Activated CD4-positive, alpha-beta T cell treated with anti-CD3 and anti-CD28 coated beads, Interleukin-2, amount 50 U/mL, for 1 hour (primary cell): ENCODE data around the gene ZNF429.
"Not testable (repeated sequence)": the region's sequence is repeated elsewhere in the genome, so short reads cannot be mapped to it uniquely, and the experiment has no call there.

Experiments
- DNase-seq: peaks from one replicate; pipeline ENCODE4 v3.0.0-alpha.2; 2020

Gene ZNF429

GRCh38 chr19:21505459-21506451, at the start of gene ZNF429:
TSS of gene ZNF429 (plus strand) at chr19:21505602. CDS start at chr19:21505772, 170 bp downstream.
- DNase-seq: peak; percentile 86

GRCh38 chr19:21460686-21461085, 44.7 kb upstream of the ZNF429 start:
- no peak for DNase-seq

GRCh38 chr19:21462540-21462939, 42.9 kb upstream of the ZNF429 start:
- DNase-seq: no peak

- peak; percentile 5 for DNase-seq
These were observed 41.8 kb upstream of the ZNF429 start for GRCh38 chr19:21463449-21464105.

- DNase-seq: no peak
These were observed 38.8 kb upstream of the ZNF429 start for GRCh38 chr19:21466627-21467026.

- DNase-seq: no peak
These were observed 36.6 kb upstream of the ZNF429 start for GRCh38 chr19:21468791-21469190.

GRCh38 chr19:21472507-21472906, 32.9 kb upstream of the ZNF429 start:
- no peak for DNase-seq

GRCh38 chr19:21474671-21475181, 30.7 kb upstream of the ZNF429 start:
- peak; percentile 61 for DNase-seq

GRCh38 chr19:21482361-21482760, 23.0 kb upstream of the ZNF429 start:
- DNase-seq: not testable (repeated sequence)

GRCh38 chr19:21482863-21483276, 22.5 kb upstream of the ZNF429 start:
- peak; percentile 63 for DNase-seq

- peak; percentile 45 for DNase-seq
These were observed 21.7 kb upstream of the ZNF429 start for GRCh38 chr19:21483589-21484170.

GRCh38 chr19:21484631-21485030, 20.8 kb upstream of the ZNF429 start:
- DNase-seq: no peak

- DNase-seq: no peak
These were observed 19.5 kb upstream of the ZNF429 start for GRCh38 chr19:21485926-21486325.

- no peak for DNase-seq
These were observed 17.4 kb upstream of the ZNF429 start for GRCh38 chr19:21487969-21488368.

- no peak for DNase-seq
These were observed 14.3 kb upstream of the ZNF429 start for GRCh38 chr19:21491146-21491545.

GRCh38 chr19:21492947-21493906, 12.2 kb upstream of the ZNF429 start:
- no peak for DNase-seq

- no peak for DNase-seq
These were observed 8.5 kb upstream of the ZNF429 start for GRCh38 chr19:21496876-21497275.

GRCh38 chr19:21498651-21499050, 6.8 kb upstream of the ZNF429 start:
- no peak for DNase-seq

- DNase-seq: no peak
These were observed 2.8 kb downstream of the ZNF429 start for GRCh38 chr19:21508198-21508597.

- not testable (repeated sequence) for DNase-seq
These were observed 5.7 kb downstream of the ZNF429 start for GRCh38 chr19:21511058-21511457.

- DNase-seq: not testable (repeated sequence)
These were observed 7.2 kb downstream of the ZNF429 start for GRCh38 chr19:21512609-21513008.

GRCh38 chr19:21513651-21514050, 8.2 kb downstream of the ZNF429 start:
- DNase-seq: no peak
